Measurements from ENCODE around the gene JAKMIP1. TPM values are rescaled to one million over a fixed set of nuclear protein-coding genes. Genes with fewer than 3 reads are reported as not detected.

JAKMIP1 gene
- total RNA-seq, 4 donors from 2014 or later = 0.26 to 0.48 TPM; not detected in 2

- Histone ChIP-seq H3K27ac (no peak overlapping the region), H3K27me3 (no peaks in the 10 kb centered on the region), H3K36me3 (no peaks in the 10 kb centered on the region), H3K9me3 (no peaks in the 10 kb centered on the region), H3K4me1 (no peaks in the 10 kb centered on the region), H3K4me3 (no peak overlapping the region)
- TF ChIP-seq POLR2A (IDR thresholded peaks at IDR 0.05) = no peak
- no peak for TF ChIP-seq CTCF (IDR thresholded peaks at IDR 0.05)
- intact Hi-C loops (cut with DNase I; ENCODE audit: low total_unique reads) = no loop called here
- DNase-seq = no peak
Observed at GRCh38 chr4:6137027-6137746, 63.2 kb downstream of the JAKMIP1 start.

- no peaks in the 10 kb centered on the region for H3K4me1 ChIP-seq
- no peaks in the 10 kb centered on the region for H3K9me3 ChIP-seq
- H3K4me3 ChIP-seq = no peak overlapping the region
- H3K36me3 ChIP-seq = no peaks in the 10 kb centered on the region
- intact Hi-C loops (cut with DNase I; ENCODE audit: low total_unique reads) = no loop called here
- DNase-seq = no peak
- no peak overlapping the region for H3K27ac ChIP-seq
- no peaks in the 10 kb centered on the region for H3K27me3 ChIP-seq
- TF ChIP-seq POLR2A (IDR thresholded peaks at IDR 0.05) = no peak
- no peak for TF ChIP-seq CTCF (IDR thresholded peaks at IDR 0.05)
Observed at GRCh38 chr4:6134612-6135220, 65.6 kb downstream of the JAKMIP1 start.

GRCh38 chr4:6132716-6133115 lies 67.6 kb downstream of the JAKMIP1 start:
- no peaks in the 10 kb centered on the region for H3K4me1 ChIP-seq
- no peaks in the 10 kb centered on the region for H3K27me3 ChIP-seq
- intact Hi-C loops (cut with DNase I; ENCODE audit: low total_unique reads) = no loop called here
- DNase-seq = no peak
- H3K27ac ChIP-seq = no peak overlapping the region
- no peaks in the 10 kb centered on the region for H3K9me3 ChIP-seq
- TF ChIP-seq CTCF (IDR thresholded peaks at IDR 0.05) (no peak), POLR2A (IDR thresholded peaks at IDR 0.05) (no peak)
- no peak overlapping the region for H3K4me3 ChIP-seq
- H3K36me3 ChIP-seq = no peaks in the 10 kb centered on the region

GRCh38 chr4:6128221-6128850 lies 72.0 kb downstream of the JAKMIP1 start:
- intact Hi-C loops (cut with DNase I; ENCODE audit: low total_unique reads) = no loop called here

More at GRCh38 chr4:6128221-6128850, 72.0 kb downstream of the JAKMIP1 start:
- H3K4me1 ChIP-seq = no peaks in the 10 kb centered on the region
- no peaks in the 10 kb centered on the region for H3K9me3 ChIP-seq
- H3K36me3 ChIP-seq = no peaks in the 10 kb centered on the region
- no peak for DNase-seq
- TF ChIP-seq POLR2A (IDR thresholded peaks at IDR 0.05) (no peak), CTCF (IDR thresholded peaks at IDR 0.05) (no peak)
- no peaks in the 10 kb centered on the region for H3K27me3 ChIP-seq
- no peak overlapping the region for H3K4me3 ChIP-seq
- no peak overlapping the region for H3K27ac ChIP-seq
